ENCODE data around the gene SLC15A4. TPM values are rescaled to one million over a fixed set of nuclear protein-coding genes. Genes with fewer than 3 reads are reported as not detected.

Gene SLC15A4
- total and polyA plus RNA-seq, 2 of the 4 experiments (the other 2 are of a cell fraction) = 15.4 to 21.9 TPM

DNA sequence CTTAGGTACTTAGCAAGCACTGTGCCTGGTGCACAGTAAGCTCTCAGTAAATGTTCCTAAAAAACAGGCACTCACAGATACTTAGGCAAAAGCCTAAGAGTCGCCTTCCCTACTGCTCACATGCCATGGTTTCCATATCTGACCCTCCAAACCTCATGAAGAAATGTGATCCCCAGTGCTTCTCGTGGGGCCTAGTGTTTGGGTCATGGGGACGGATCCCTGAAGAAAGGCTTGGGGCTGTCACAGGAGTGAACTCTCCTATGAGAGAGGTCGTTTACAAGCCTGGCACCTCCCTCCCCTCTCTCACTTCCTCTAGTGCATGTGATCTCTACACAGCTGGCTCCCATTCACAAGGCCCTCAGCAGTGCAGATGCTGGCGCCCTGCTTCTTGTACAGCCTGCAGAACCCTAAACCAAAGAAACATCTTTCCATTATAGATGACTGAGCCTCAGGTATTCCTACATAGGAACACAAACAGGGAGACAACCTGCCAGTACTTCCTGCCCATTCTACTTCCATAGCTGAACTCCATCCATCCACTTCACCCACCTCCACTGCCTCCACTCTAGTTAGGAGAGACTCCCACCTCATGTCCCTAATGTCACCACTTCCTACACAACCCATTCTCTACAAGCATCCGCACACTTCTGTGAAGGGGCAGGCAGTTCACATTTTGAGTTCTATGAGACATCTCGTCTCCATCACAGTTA lies 2.9 kb downstream of the SLC15A4 start (continued):
- TF ChIP-seq RFX5 (IDR thresholded peaks at IDR 0.05; ENCODE audit: low read depth, low read length) = no peak
- TF ChIP-seq RCOR1 (IDR thresholded peaks at IDR 0.05; ENCODE audit: insufficient replicate concordance, low read length) = no peak
- no peak for TF ChIP-seq FOS (IDR thresholded peaks at IDR 0.05; ENCODE audit: low read depth, low read length)
- TF ChIP-seq MAFK (IDR thresholded peaks at IDR 0.05; ENCODE audit: low read depth, low read length) = no peak

DNA sequence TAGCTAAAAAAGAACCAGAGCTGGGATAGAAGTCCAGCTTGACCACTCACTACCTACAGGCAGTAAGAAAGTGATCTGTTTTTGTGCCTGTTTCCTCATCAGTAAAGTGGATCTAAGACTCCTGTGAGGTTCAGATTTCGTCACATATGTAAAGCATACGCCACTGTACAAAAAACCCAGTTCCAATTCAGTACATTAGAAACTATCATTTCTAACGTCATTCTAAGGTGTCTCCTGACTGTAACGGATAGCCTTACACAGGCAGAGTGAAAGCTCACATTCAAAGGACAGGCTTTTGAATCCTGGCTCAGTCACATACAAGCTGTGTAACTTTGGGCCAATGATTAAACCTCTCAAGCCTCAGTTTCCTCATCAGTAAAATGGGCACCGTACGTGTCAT lies 3.5 kb downstream of the SLC15A4 start:
- H3K9ac ChIP-seq (ENCODE audit: low read depth, low read length) = no peak overlapping the region
- no peak overlapping the region for H3K4ac ChIP-seq (ENCODE audit: low read depth, low read length)
- BruUV-seq (replicated peaks) = no TSS peak
- no peak overlapping the region for H4K5ac ChIP-seq (ENCODE audit: low read depth, low read length)
- H3K27ac ChIP-seq (ENCODE audit: insufficient read depth, low read length) = no peak overlapping the region
- H3K27me3 ChIP-seq (ENCODE audit: control insufficient read depth, insufficient read depth, low read length) = no peaks in the 10 kb centered on the region
- H2BK120ac ChIP-seq (ENCODE audit: low read depth, low read length) = no peak overlapping the region
- intact Hi-C loops (cut with micrococcal nuclease) (no loop called here), in situ Hi-C loops (cut with MboI; ENCODE audit: low sequenced_read_pairs) (no loop called here), dilution Hi-C loops (cut with HindIII; ENCODE audit: low sequenced_read_pairs, unreplicated experiment) (no loop called here)
- ATAC-seq (ENCODE audit: low read depth) (no peak), DNase-seq (no peak)
- H2BK20ac ChIP-seq (ENCODE audit: low read depth, low read length) = no peak overlapping the region
- H3K23ac ChIP-seq (ENCODE audit: low read depth, low read length) = no peak overlapping the region
- H3K4me3 ChIP-seq (ENCODE audit: insufficient read depth, low read depth, low read length) = no peak overlapping the region
- H3K36me3 ChIP-seq (ENCODE audit: control insufficient read depth, insufficient read depth, low read length) = 0 out of 2 replicates have a peak, but pooled peaks cover 5% of the 10 kb centered on the region
- H2BK5ac ChIP-seq (ENCODE audit: low read depth, low read length, poor library complexity, severe bottlenecking) = no peak overlapping the region
- H3K14ac ChIP-seq (replicated peaks; ENCODE audit: low read depth, low read length) = no peak overlapping the region
- peaks cover 11 to 63% of the 10 kb centered on the region in 2 experiments for H3K79me1 ChIP-seq (ENCODE audit: low read depth in 1 of 2, low read length in 2 of 2)
- WGBS, 2 experiments (ENCODE audit: extremely low coverage in 2 of 2, insufficient read length in 1 of 2) = 100% methylated on average over 1 of the region's 6 CpGs; no CpG with 5 or more reads in 1 of the 2 experiments
- no peak overlapping the region for H2AK5ac ChIP-seq (ENCODE audit: low read depth, low read length)
- TF ChIP-seq, protein P1, sequence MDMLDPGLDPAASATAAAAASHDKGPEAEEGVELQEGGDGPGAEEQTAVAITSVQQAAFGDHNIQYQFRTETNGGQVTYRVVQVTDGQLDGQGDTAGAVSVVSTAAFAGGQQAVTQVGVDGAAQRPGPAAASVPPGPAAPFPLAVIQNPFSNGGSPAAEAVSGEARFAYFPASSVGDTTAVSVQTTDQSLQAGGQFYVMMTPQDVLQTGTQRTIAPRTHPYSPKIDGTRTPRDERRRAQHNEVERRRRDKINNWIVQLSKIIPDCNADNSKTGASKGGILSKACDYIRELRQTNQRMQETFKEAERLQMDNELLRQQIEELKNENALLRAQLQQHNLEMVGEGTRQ (IDR thresholded peaks at IDR 0.05; ENCODE audit: low read depth, low read length) = no peak
- TF ChIP-seq RFX5 (IDR thresholded peaks at IDR 0.05; ENCODE audit: low read depth, low read length) = no peak
- no peak for TF ChIP-seq CEBPB (IDR thresholded peaks at IDR 0.05; ENCODE audit: low read depth, low read length)
- no peak for TF ChIP-seq MXI1 (IDR thresholded peaks at IDR 0.05; ENCODE audit: borderline replicate concordance, low read depth, low read length)
- TF ChIP-seq CHD1 (IDR thresholded peaks at IDR 0.05; ENCODE audit: low read depth, low read length) = no peak
- TF ChIP-seq POLR2A (IDR thresholded peaks at IDR 0.05; ENCODE audit: low read depth, low read length) = no peak
- TF ChIP-seq MAFK (IDR thresholded peaks at IDR 0.05; ENCODE audit: low read depth, low read length) = no peak
- no peak overlapping the region for H3K18ac ChIP-seq (ENCODE audit: low read depth, low read length)
- POLR2A ChIA-PET (ENCODE audit: unreplicated experiment) = no interaction called here
- peaks cover 7% of the 10 kb centered on the region for H3K9me1 ChIP-seq (ENCODE audit: insufficient read depth, low read length)
- no peak overlapping the region for H2AFZ ChIP-seq (replicated peaks; ENCODE audit: low read length, poor library complexity)
- H3K4me1 ChIP-seq (ENCODE audit: control insufficient read depth, insufficient read depth, low read length) = peaks cover 8% of the 10 kb centered on the region
- CTCF ChIA-PET = no interaction called here
- no peak overlapping the region for H3K56ac ChIP-seq (ENCODE audit: extremely low read depth, insufficient read depth, low read length)
- no peak overlapping the region for H2BK15ac ChIP-seq (ENCODE audit: low read depth, low read length)
- H4K20me1 ChIP-seq (ENCODE audit: insufficient read depth, low read length) = peaks cover 19% of the 10 kb centered on the region
- H3K4me2 ChIP-seq (ENCODE audit: low read depth, low read length) = no peak overlapping the region
- no peaks in the 10 kb centered on the region for H3K9me3 ChIP-seq (ENCODE audit: control insufficient read depth, insufficient read depth, low read length)
- H2AK9ac ChIP-seq (replicated peaks; ENCODE audit: low read depth, low read length, poor library complexity) = no peak overlapping the region
- H4K8ac ChIP-seq (ENCODE audit: low read depth in 2 of 2, low read length in 2 of 2) = no peak overlapping the region
- H4K91ac ChIP-seq (ENCODE audit: insufficient read depth, low read depth, low read length) = no peak overlapping the region

Data from IMR-90 (cell line).